ENCODE measurements around the gene IPO13. TPM values are rescaled to one million over a fixed set of nuclear protein-coding genes. Genes with fewer than 3 reads are reported as not detected.

Gene IPO13
- total RNA-seq, 1 experiment from 2014 or later = 27.6 TPM

DNA sequence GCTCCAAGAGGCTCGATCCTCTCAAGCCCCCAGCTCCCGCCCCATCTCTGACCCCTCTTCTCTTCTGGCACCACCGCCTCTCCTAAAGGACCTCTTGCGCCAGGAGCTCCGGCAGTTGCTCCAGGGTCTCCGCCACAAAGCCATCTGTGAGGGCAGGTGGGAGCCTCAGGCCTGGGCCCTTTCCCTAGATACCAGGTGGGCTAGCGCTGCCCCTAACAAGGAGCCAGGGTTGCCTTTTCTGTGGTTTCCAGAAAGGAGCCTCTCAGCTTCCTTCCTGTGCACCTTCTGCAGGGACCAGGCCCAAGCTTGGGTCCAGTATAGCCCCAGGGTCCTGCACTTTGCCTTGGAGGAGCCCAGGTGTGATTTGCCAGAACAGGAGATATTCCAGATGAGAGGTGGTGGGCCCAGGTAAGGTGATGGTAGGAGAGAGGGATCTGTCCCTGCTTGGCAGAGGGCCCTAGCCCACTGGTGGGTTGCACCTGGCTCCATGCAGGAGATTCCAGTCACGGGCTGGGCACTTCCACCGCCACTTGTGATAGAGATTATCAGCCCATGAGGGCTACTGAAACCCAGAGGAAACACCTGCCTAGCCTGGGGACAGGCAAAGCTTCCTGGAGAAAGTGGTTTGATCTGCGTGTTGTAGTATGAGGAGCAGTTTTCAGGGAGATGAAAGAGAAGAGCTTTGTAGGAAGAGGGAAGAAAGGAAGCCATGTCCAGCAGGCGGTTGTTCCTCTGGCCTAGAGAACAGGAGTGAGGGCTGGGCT, 45.7 kb downstream of the IPO13 start:
- DNase-seq (ENCODE audit: low read depth, low spot score) = no peak
- in situ Hi-C loops (cut with HindIII; ENCODE audit: low pct_unique_long_range_greater_than_20kb, low sequenced_read_pairs) = no loop called here

DNA sequence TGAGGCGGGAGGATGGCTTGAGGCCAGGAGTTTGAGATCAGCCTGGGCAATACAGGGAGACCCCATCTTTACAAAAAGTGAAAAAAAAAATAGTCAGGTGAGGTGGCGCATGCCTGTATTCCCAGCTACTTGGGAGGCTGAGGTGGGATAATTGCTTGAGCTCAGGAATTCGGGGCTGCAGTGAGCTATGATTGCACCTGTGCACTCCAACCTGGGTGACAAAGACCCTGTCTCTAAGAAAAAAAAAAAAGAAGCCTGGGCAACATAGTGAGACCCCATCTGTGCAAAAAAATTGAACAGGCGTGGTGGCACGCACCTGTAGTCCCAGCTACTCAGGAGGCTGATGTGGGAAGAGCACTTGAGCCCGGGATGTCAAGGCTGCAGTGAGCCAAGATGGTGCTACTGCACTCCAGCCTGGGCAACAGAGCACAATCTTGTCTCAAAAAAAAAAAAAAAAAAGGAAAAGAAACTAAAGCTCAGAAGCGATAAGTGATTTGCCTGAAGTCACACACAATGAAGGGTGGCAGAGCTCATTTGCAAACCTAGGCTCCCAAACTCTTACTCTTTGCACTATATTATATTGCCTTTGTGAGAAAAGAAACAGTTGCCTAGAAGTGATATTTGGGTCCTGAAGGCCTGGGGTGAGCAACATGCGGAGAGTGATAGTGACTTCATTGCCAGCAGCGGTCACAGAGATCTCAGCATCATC, 46.6 kb downstream of the IPO13 start:
- DNase-seq (ENCODE audit: low read depth, low spot score) = no peak
- in situ Hi-C loops (cut with HindIII; ENCODE audit: low pct_unique_long_range_greater_than_20kb, low sequenced_read_pairs) = no loop called here

DNA sequence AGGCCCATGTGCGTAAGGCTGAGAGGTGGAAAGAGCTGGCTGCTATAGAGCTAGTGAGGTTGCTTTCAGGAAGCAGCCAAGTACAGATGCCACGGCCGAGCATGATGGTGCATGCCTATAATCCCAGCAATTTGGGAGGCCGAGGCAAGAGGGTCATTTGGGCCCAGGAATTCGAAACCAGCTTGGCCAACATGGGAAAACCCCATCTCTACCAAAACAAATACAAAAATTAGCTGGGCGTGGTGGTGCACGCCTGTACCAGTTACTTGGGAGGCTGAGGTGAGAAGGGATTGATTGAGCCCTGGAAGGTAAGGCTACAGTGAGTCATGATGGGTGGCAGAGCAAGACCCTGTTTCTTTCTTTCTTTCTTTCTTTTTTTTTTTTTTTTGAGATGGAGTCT, 47.3 kb downstream of the IPO13 start:
- in situ Hi-C loops (cut with HindIII; ENCODE audit: low pct_unique_long_range_greater_than_20kb, low sequenced_read_pairs) = no loop called here
- DNase-seq (ENCODE audit: low read depth, low spot score) = no peak

DNA sequence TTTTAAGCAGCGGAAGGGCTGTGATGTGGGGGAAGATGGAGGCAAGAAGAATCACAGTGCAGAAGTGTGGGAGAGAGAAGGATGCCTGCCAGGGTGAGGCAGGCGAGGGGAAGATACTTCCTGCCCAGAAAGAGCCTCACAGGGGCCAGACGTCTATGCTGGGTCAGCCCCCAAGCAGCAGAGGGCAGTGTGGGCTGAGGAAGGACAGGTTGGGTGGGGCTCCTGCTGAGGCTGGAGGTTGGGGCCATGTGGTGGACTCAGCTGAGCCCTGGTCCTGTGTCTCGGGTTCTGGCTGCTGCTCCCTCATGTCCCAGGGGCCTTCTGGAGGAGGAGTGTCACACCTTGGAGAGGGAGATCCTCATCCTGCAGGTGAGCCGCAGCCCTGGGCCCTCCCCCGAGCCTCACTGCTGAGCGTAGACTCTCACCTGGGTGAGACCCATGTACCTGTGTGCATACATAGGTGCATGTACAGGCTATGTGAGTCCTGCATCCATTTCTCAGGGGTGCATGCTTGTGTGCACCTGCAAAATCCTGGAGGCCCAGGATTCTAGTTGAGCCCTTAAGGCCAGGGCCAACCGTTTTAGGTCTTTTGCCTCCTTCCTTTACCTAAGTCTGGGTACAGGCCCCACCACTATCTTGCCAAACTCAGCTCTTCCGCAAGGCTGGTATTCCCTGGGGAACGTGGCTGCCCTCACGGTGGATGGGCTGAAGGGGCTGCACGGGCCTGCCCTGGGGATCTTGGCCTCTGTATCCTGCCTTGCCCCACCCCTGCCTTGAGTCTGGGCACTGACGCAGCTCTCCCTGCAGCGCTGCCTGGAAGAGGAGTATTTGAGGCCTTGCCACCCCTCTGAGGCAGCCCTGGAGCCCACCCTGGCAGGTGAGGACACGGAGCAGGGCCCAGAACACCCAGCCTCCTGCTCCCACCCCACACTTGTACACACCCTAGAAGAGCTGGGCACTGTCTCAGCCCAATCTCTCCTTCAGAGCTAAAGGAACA, 48.3 kb downstream of the IPO13 start:
- in situ Hi-C loops (cut with HindIII; ENCODE audit: low pct_unique_long_range_greater_than_20kb, low sequenced_read_pairs) = no loop called here
- DNase-seq (ENCODE audit: low read depth, low spot score) = peak; percentile 66

DNA sequence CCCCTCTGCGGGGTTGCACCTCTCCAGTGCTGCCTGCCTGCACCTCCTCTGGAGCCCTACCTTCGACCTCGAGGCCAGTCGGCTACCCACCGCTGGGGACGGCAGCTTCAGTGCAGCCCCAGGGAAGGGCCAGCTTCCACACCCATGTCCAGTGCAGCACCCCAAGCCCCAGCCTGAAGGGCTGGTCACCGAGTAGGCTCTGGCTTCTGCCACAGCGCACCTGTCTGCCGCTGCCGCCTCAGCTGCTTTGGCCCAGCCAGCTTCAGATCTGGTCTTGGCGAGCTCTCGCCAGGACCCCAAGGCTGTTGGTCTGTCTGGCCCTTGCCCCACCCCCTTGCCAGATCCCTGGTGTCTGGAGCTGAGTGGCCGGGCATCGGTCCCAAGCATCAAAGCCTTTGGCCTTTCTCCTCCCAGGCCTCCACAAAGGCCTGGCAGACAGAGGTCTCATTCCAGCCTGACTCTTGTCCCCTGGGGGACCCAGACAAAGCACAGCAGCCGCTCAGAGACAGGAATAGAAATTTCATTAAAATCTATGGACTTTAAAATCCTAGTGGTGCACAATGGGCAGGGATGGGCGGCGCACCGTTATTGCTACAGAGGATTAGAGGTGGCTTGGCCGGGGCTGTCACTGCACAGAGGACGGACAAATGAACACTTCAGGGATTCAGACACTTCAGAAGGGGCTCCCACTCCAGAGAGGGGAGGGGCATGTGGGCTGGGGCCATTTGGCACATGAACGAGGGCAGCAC, 49.4 kb downstream of the IPO13 start:
- in situ Hi-C loops (cut with HindIII; ENCODE audit: low pct_unique_long_range_greater_than_20kb, low sequenced_read_pairs) = no loop called here
- no peak for DNase-seq (ENCODE audit: low read depth, low spot score)

DNA sequence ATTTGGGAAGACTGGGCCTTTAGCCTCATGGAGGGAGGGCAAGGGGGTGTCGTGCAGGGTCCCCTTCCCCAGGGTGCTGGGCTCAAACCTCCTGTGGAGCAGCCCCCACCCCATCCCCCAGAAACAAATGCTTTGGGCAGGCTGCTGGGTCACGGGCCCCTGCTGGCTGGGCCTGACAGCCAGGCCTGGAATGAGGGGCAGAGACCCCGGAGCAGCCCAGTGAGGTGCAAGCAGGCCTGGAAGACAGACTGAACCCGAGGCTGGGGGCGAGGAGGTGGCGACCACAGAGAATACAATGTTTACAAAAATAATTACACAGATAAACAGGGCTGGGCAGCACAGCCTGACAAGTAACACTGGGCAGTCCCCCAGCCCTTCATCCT, 50.0 kb downstream of the IPO13 start:
- in situ Hi-C loops (cut with HindIII; ENCODE audit: low pct_unique_long_range_greater_than_20kb, low sequenced_read_pairs) = no loop called here
- no peak for DNase-seq (ENCODE audit: low read depth, low spot score)

DNA sequence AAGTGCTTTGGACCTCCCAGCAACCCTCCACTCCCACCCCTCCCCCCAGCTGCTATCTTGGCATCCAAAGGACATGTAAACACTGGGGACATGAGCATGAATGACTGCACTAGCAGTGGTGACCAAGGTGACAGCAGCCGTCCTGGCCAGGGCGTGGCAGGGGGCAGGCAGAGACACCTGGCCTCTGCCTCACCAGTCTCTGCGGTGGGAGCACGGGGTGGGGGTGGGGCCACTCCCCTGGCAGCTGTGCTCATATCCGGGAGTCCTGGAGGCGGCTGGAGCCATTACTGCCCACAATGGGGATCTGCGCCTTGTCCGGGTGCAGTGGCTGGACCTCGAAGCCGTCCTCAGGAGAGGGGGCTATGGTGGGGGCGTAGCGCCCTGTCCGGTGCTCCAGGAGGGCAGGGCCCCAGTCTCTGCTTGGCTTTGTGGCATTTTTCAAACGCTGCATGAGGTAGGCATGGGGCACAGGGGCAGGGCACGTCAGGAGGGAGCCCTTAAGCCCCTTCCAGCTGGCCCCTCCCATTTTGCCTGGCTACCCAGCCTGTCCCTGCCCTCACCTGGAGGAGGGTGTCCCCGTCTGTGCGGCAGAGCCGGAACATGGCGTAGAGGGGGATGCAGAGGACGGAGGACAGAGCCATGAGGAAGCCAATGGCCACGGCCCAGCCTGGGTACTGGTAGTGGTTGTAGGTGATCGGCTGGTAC, 50.7 kb downstream of the IPO13 start:
- in situ Hi-C loops (cut with HindIII; ENCODE audit: low pct_unique_long_range_greater_than_20kb, low sequenced_read_pairs) = no loop called here
- DNase-seq (ENCODE audit: low read depth, low spot score) = no peak

DNA sequence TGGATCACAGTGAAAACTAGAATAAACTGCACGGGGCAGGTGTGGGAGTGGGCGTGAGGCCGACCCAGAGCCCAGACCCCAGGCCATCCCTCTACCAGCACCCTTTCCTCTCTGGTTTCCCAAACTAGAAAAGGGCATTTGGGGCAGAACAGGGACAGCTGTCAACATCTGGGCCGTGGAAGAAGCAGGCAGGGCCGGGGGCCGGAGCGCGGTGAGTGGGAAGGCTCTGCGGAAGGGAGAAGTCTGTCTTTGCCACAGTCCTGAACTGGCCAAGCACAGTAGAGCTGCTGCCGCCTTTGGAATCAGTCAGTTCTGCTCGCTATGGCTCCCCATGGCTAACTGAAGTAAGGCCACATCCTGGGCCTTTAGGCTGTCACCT, 51.2 kb downstream of the IPO13 start:
- in situ Hi-C loops (cut with HindIII; ENCODE audit: low pct_unique_long_range_greater_than_20kb, low sequenced_read_pairs) = no loop called here
- DNase-seq (ENCODE audit: low read depth, low spot score) = no peak

DNA sequence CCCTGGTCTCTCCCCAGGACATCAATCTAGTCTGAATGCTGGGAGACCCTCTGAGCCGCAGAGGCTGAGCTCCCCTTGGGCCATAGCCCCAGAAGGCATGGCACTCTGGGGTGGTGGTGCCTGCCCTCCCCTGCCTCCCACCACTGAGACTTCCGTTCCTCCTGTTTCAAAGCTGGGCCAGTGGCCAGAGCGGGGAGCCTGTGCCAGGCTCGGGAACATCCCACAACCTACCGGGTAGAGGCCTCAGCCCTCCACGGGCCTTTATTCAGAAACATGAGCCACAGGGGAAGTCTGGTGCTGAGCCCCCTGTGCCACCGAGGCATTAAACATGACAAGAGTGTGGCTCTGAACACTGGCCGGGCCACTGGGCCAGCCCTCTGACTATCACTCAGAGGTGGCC, 52.7 kb downstream of the IPO13 start:
- DNase-seq (ENCODE audit: low read depth, low spot score) = no peak
- in situ Hi-C loops (cut with HindIII; ENCODE audit: low pct_unique_long_range_greater_than_20kb, low sequenced_read_pairs) = no loop called here

DNA sequence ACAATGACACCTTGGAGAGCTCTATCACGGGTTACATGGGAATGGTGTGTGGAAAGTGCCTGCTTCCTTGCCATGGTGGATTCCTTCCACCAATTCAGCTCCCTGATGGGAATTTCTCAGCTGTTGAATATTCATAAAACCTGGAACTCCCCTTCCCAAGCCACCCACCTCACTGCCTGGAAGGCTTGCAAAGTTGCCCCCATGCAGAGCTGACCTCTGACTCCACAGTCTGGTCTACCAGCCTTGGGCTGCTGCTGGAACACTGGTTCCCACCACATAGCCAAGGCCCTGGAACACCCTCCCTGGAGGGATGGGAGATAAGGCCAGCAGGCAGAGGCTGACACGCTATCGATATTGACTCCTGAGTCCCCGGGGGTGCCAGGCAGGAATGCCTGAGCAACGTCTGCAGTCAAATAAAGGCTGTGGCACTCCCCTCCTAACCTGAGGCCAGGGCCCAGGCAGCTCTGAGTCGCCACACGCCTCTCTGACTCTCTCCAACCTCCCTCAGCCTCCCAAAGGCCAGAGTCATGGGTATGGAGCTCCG, 53.4 kb downstream of the IPO13 start:
- in situ Hi-C loops (cut with HindIII; ENCODE audit: low pct_unique_long_range_greater_than_20kb, low sequenced_read_pairs) = no loop called here
- DNase-seq (ENCODE audit: low read depth, low spot score) = no peak

DNA sequence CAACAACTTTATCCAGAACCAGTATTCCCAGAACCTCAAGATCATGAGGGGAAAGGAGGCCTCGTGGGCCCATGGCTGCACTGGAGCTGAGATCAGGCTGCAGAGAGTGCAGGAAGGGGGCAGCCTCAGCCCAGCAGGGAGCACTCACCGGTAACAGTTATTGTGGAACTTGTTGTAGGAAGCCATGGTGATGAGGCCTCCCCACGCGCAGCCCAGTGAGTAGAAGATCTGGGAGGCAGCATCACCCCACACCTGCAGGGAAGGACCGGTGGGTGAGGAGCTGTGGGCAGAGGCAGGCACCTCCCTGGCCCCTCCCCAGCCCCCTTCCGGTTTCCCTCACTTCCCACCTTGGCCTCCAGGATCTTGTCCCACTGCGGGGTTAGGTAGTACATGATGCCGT, 55.4 kb downstream of the IPO13 start:
- in situ Hi-C loops (cut with HindIII; ENCODE audit: low pct_unique_long_range_greater_than_20kb, low sequenced_read_pairs) = no loop called here

DNA sequence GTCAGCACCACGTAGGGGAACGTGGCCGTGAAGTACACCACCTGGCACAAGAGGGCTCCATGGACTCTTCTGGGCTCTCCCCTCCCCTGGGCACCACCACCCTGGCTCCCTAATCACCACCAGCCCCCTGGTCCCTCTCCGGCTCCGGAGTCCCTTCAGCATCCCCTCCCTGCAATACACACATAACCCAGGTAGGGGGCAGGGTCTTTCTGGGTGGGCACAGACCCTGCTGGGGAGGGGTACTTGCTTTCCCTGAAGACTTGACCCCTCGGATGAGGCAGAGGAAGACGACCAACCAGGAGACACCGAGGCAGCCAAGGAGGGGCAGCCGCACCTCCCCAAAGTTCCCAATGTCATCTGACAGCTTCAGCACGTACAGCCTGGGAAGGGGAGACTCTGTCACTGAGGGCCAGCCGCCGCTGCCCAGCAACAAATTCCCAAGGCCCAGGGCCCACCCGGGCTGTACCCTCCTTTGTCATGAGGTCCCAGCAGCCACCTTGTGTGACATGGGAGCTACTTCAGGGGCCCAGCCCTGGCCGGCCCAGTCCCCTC, 55.9 kb downstream of the IPO13 start:
- in situ Hi-C loops (cut with HindIII; ENCODE audit: low pct_unique_long_range_greater_than_20kb, low sequenced_read_pairs) = no loop called here

More for the DNA sequence above, 55.4 kb downstream of the IPO13 start:
- no peak for DNase-seq (ENCODE audit: low read depth, low spot score)

DNA sequence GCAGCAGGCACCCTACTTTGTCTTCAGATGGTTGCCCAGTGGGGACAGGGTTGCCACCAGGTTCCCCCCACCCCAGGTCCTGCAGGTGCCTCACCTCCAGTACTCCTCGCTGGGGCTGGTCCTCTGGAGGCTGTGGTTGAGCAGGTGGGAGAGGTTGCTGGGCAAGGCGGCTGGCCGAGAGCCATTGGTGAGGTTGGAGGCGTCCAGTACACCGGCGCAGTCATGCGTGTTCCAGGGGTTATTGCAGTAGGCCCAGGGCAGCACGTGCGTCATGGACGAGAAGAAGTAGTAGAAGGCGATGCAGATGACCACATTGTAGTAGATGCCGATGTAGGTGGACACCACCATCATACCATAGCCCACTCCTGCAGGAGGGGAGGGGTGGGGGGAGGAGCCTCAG, 61.5 kb downstream of the IPO13 start:
- in situ Hi-C loops (cut with HindIII; ENCODE audit: low pct_unique_long_range_greater_than_20kb, low sequenced_read_pairs) = no loop called here
- DNase-seq (ENCODE audit: low read depth, low spot score) = no peak

More for the DNA sequence above, 55.9 kb downstream of the IPO13 start:
- DNase-seq (ENCODE audit: low read depth, low spot score) = no peak

DNA sequence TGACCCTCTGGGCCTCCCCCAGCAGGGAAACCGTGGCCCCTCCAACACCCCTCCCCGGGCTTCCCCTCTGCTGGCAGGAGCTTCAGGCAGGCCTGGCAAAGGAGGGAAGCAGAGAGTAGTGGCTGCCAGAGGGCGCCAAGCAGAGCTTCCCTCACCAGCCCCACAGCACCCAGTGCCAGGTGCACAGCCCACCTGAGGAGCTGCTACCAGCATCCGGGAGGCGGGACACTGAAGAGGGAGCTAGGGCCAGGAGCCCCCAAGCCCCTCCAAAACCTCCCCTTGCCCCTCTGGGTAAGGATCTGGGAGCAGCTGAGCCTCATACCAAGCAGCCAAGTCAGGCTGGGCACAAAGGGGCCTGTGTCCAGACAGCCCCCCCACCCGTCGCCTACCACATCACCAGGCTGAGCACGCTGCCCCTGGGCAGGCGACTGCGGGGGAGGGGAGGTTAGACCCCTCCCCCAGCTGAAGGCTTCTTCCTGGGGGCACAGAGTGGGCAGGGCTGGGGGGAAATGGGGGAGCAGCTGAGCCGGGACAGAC, 64.3 kb downstream of the IPO13 start:
- in situ Hi-C loops (cut with HindIII; ENCODE audit: low pct_unique_long_range_greater_than_20kb, low sequenced_read_pairs) = no loop called here

DNA sequence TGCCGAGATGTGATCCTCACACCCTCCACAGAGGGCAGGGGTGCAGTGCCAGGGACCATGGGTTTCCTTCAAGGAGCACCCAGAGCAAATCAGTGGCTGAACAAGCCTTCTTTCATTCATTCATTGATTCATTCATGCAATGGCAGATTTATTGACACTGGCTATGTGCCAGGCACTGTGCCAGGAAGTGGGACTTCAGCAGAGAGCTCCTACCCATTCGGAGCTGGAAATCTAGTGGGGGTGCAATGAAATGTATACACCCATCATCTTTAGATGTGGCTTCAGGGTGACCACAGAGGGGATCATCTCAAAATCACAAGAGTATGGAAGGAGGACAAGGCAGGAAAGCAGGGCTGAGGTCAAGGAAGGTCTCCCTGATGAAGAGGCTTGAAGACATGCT, 65.7 kb downstream of the IPO13 start:
- in situ Hi-C loops (cut with HindIII; ENCODE audit: low pct_unique_long_range_greater_than_20kb, low sequenced_read_pairs) = no loop called here
- peak; percentile 14 for DNase-seq (ENCODE audit: low read depth, low spot score)

More for the DNA sequence above, 64.3 kb downstream of the IPO13 start:
- DNase-seq (ENCODE audit: low read depth, low spot score) = no peak

DNA sequence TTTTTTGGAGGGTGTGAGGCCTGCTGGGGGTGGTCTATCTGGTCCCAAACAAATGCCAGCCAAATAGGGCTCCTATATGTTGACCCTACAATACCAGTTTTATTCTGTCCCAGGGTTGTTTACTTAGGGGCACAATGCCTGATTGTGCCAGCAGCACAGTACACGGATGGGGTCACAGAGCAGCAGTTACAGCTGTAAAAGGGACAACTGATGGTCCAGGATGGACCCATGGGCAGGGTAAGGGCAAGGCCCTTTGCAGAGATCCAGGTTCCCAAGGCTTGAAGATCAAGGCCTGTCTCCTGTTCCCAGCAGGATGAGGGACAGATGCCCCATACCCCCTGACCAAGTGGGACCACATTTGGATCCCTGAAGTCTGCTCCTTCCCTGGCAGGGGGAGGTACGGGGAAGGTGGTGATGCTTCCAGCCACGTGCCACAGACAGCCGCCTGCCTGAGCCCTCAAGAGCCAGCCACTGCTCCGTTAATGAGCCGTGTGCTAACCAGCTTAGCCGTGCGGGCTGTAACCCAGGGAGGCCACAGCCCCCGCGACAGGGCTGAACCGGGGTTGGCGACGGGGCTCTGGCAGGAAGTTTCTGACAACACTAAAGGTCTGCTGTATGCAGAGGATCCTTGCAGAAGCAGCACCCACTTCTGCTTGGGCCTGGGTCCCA, 66.3 kb downstream of the IPO13 start:
- no peak for DNase-seq (ENCODE audit: low read depth, low spot score)
- in situ Hi-C loops (cut with HindIII; ENCODE audit: low pct_unique_long_range_greater_than_20kb, low sequenced_read_pairs) = no loop called here

Data from SK-MEL-5 (cell line).